HG02588 (cell line): ENCODE results near the gene SFMBT2.
A peak's percentile ranks its signal among the peaks of the same experiment; 100 is the strongest.

ENCODE experiments used
- ATAC-seq: cut with Tn5 transposase; IDR thresholded peaks from one replicate; pipeline ENCODE4 v1.9.1; 2021; ENCODE audit warnings: mild to moderate bottlenecking, moderate library complexity; ENCODE audit not compliant: unreplicated experiment

SFMBT2 gene

GRCh38 chr10:7410862-7411670, at the start of gene SFMBT2:
Gene SFMBT2, minus strand, starts transcription at chr10:7411034. Its CDS starts 29,136 bp downstream, at chr10:7381898.
- ATAC-seq, result peak; percentile 41

DNA sequence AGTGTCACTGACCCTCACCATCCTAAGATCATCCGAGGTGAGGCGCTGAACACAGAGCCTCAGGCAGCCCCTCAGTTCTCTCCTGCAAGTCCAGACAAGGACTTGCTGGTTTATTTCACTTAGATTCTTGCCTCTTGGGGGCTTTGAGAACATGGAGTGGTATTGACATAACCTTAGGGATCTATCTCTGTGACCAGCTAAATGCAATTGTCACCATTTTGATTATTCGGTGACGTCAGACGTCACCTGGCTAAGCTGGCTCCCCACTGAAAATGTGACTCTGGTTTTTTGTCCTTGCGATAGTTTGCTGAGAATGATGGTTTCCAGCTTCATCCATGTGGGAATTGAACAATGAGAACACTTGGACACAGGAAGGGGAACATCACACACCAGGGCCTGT, 49.2 kb upstream of the SFMBT2 start:
- no peak for ATAC-seq

GRCh38 chr10:7458556-7458955, 47.7 kb upstream of the SFMBT2 start:
- ATAC-seq, result no peak

- ATAC-seq, result peak; percentile 82
These were observed 46.9 kb upstream of the SFMBT2 start for GRCh38 chr10:7457478-7458316.

DNA sequence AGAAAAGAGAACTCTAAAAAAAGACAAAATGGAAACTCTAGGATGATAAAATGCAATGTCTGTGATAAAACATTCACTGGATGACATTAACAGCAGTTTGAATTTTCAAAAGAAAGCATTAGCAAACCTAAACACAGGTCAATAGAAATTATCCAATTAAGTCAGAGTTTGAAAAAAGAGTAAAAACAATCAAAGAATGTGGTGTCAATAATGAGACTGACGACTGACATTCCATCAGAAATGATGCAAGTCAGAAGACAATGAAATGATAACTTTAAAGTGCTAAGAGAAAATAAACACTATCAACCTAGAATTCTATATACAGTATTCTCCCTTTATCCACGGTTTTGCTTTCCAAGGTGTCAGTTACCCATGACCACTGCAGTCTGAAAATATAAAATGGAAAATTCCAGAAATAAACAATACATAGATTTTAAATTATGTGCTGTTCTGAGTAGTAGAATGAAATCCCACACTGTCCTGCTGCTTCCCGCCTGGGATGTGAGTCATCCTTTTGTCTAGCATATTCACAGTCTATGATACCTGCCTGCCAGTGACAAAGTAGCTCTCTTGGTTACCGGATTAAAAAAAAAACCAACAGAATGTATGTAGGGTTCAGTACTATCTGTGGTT, 38.3 kb upstream of the SFMBT2 start:
- no peak for ATAC-seq

DNA sequence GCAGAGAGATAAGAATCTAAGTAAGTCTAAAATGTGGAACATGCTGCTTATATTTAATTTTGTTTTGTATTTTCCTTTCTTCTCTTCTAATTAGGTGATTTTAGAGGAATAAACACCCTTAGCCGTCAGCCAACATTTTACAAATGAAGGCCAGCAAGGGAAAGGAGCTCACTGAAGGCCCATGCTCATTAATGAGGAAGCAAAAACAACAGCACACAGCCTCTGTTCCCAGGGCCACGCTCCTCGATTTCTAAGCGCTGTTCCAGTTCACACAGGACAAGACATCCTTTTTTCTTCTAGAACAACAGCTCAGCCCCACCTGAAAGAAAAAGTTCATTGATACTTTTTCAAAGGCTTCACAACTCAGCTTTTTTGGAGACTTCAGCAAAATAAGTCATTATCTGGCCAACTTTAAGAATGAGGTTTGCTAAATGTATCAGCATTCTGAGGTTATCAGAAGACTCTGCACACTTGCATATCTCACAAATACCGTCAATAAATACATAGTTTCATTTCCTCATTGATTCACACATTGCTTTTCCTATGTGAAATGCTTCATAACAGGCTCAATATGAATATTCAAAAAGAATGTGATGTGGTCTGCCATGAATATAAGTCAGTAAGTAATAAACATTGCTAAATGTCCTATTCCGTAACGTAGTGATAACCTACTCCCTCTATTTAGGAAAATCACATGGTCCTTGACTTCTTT, 34.8 kb upstream of the SFMBT2 start:
- ATAC-seq, result no peak

DNA sequence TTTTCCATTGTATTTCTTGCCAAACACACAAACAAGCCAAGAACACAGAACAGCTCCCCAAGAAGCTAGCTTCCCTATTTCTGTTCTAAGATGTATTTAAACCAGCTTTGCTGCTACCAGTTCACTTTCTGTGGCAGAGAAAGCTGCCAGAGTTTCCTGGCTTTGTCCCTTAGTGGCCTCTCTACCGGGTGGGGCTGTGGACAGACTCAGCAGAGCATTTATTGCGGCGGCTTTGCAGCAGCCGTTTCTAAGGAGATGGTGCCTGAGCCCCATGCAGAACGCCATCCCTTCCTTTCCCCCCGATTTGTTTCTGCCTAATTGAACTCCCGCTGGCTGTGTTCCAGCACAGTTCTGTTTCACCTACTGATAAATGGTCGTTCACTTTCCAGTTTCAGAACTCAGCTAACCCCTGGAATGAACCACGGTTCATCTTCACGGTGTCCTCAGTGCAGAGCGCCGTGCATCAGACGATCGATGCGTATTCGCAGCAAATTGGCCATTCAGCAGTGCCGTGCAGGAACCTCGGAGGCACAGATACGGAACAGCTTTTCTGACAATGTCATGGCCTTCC, 33.8 kb upstream of the SFMBT2 start:
- ATAC-seq, result no peak

- no peak for ATAC-seq
These were observed 32.2 kb upstream of the SFMBT2 start for GRCh38 chr10:7443036-7443435.

DNA sequence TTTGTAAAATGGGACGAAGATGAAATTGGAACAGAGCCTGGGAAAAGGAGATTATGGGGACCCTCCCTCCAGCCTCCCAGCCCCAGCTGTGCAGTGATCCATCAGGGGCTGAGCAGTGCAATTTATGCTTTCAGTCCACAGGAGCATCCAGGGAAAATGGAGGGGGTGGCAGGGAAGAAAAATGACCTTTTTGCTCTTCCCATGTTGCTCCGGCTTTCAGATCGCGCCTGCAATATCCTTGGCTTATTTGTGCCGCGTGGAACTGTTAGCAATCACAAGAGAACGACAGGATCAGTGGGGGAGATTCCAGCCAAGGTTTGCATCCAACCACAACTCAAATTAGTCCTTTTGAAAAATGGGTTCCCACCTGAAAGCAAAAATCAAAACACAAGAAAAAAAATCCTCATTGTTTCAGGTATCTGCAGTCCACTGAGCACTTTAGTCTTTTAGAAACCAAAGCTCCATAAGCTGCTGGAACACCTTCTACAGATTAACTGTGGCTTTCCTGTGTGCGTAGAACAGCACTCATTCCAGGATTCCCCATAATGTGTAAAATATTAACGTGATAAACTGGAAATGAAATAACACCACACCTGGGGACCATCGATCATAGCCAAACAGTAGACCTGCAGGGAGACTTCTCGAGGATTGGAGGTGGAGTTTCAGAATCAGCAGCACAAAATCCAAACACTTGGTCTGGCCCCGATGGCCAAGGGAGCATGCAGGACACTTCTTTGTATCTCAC, 30.7 kb upstream of the SFMBT2 start:
- ATAC-seq, result no peak

- ATAC-seq, result no peak
These were observed 28.9 kb upstream of the SFMBT2 start for GRCh38 chr10:7439696-7440095.

DNA sequence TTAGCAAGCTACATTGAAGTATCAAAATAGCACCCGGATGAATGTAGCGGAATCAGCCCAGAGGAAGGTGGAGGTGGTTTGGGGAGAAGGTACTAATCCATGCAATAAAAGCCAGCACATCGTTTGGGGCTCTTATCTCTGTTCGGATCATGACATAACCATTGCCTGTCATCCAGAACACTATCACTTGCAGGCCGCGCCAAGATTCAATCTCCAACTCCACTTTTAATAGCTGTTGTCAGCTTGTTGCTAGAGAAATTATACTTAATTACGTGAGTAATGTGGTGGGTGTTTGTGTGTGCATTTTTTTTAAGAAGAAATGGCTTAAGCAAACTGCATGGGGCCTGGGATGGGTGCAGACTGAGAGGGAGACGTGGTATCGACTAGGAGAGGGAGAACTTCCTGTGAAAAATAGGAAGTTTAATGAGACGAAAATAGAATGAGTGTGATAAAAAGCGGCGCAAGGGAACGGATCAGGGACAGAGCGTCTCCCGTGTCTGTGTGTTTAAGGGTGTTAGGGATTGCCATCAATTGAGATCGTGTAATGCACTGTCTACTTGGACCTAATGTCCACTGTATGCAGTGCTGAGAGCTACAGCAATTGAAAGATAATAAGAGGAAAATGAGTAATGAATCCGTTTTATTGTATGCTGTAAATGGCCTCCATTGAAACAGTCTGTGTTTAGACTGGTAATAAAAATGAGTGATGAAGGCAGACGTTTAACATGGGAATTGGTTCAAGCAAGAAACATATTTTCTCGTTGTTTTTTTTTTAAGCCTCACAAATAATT, 27.6 kb upstream of the SFMBT2 start:
- ATAC-seq, result no peak

- ATAC-seq, result no peak
These were observed 25.8 kb upstream of the SFMBT2 start for GRCh38 chr10:7436490-7437100.

- ATAC-seq, result peak; percentile 63
These were observed 24.8 kb upstream of the SFMBT2 start for GRCh38 chr10:7435674-7436073.

GRCh38 chr10:7434378-7434777, 23.5 kb upstream of the SFMBT2 start:
- no peak for ATAC-seq

DNA sequence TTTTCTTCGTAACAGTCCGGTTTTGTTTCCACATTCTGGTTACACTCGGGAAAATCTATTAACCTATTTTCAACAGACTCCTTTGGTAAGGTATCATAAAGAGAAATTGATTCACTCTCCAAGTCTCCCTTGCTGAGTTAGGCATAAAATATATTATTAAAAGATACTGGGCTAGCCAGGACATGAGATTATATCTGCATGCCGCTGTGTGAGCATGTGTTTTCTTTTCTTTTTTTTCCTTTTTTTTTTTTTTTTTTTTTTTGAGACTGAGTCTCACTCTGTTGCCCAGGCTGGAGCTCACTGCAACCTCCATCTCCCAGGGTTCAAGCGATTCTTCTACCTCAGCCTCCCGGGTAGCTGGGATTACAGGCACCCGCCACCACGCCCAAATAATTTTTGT, 23.0 kb upstream of the SFMBT2 start:
- ATAC-seq, result no peak

- no peak for ATAC-seq
These were observed 22.3 kb upstream of the SFMBT2 start for GRCh38 chr10:7432884-7433726.

DNA sequence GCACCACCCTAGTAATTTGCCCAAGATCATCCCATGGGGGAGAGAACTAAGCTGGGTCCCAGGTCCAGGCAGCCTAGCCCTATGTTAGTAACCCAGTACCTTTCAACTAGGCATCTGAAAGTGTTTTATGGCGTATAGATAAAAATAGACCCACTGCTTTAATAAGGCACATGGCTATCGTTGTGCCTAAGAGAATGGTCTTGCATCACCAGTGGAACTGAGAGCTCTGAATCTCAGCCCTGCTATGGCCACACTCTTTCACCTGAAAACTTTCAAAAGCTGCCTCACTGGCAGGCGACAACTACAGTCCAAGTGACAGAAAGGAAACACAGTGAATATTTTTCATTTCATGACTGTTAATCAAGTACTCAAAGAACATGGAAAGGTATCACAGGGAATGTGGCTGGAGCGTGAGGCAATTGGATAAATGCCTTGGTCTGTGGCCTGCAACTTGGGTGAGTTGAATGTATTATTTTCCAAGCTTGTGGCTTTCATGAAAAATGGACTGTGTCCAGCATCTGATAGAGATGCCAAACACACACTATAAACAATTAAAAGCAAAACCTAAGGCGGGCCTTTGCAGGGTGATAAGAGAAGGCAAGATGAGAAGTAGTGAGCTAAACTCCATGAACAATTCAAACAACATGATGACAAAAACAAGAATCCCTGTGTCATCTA, 18.0 kb upstream of the SFMBT2 start:
- ATAC-seq, result no peak
